ENCODE results near the gene KSR1. TPM values are rescaled to one million over a fixed set of nuclear protein-coding genes. Genes with fewer than 3 reads are reported as not detected.
"Not testable (repeated sequence)": the region's sequence is repeated elsewhere in the genome, so short reads cannot be mapped to it uniquely, and the experiment has no call there.

KSR1 gene
- polyA plus RNA-seq, 3 donors: 23.5 to 203 (median 28.7) TPM

- no peak overlapping the region for H3K27ac ChIP-seq (ENCODE audit: low read depth, low read length)
- WGBS, 3 donors: 79 to 93% (median 90%) methylated on average over 3 of the region's 3 CpGs
These were observed 204.2 kb downstream of the KSR1 start for GRCh38 chr17:27660436-27660835.

- H3K27ac ChIP-seq (ENCODE audit: low read depth, low read length): no peak overlapping the region
- WGBS, 3 donors: 82 to 95% (median 91%) methylated on average over 8 of the region's 8 CpGs
These were observed 207.8 kb downstream of the KSR1 start for GRCh38 chr17:27663936-27664605.

- 72 to 85% (median 72%) methylated on average over 2 of the region's 2 CpGs for WGBS, 3 donors
- H3K27ac ChIP-seq (ENCODE audit: low read depth, low read length): no peak overlapping the region
These were observed 208.3 kb downstream of the KSR1 start for GRCh38 chr17:27664606-27664965.

- whole genome bisulfite sequencing, 3 donors: 85 to 87% (median 87%) methylated on average over 4 of the region's 4 CpGs
- no peak overlapping the region for H3K27ac ChIP-seq (ENCODE audit: low read depth, low read length)
These were observed 209.3 kb downstream of the KSR1 start for GRCh38 chr17:27665549-27665948.

GRCh38 chr17:27666270-27666669 lies 210.0 kb downstream of the KSR1 start:
- 69 to 90% (median 77%) methylated on average over 6 of the region's 6 CpGs for WGBS, 3 donors
- not testable (repeated sequence) for H3K27ac ChIP-seq (ENCODE audit: low read depth, low read length)

- WGBS, 3 donors: 80 to 90% (median 88%) methylated on average over 11 of the region's 11 CpGs
These were observed 210.7 kb downstream of the KSR1 start for GRCh38 chr17:27666831-27667560.

GRCh38 chr17:27667656-27668487 lies 211.6 kb downstream of the KSR1 start:
- H3K27ac ChIP-seq (ENCODE audit: low read depth, low read length): no peak overlapping the region
- WGBS, 3 donors: 82 to 90% (median 86%) methylated on average over 12 of the region's 12 CpGs

More at GRCh38 chr17:27666831-27667560, 210.7 kb downstream of the KSR1 start:
- no peak overlapping the region for H3K27ac ChIP-seq (ENCODE audit: low read depth, low read length)

GRCh38 chr17:27668488-27668823 lies 212.2 kb downstream of the KSR1 start:
- 76 to 84% (median 79%) methylated on average over 2 of the region's 2 CpGs for WGBS, 3 donors
- H3K27ac ChIP-seq (ENCODE audit: low read depth, low read length): no peak overlapping the region

- H3K27ac ChIP-seq (ENCODE audit: low read depth, low read length): no peak overlapping the region
- 82 to 91% (median 87%) methylated on average over 5 to 7 of the region's 7 CpGs for WGBS, 3 donors
These were observed 212.9 kb downstream of the KSR1 start for GRCh38 chr17:27669136-27669535.

GRCh38 chr17:27669850-27670249 lies 213.6 kb downstream of the KSR1 start:
- 50 to 81% (median 72%) methylated on average over 5 of the region's 5 CpGs for WGBS, 3 donors
- no peak overlapping the region for H3K27ac ChIP-seq (ENCODE audit: low read depth, low read length)

GRCh38 chr17:27670791-27671590 lies 214.7 kb downstream of the KSR1 start:
- H3K27ac ChIP-seq (ENCODE audit: low read depth, low read length): no peak overlapping the region
- WGBS, 3 donors: 72 to 86% (median 84%) methylated on average over 12 of the region's 12 CpGs

GRCh38 chr17:27671591-27671910 lies 215.3 kb downstream of the KSR1 start:
- WGBS, 3 donors: 83 to 94% (median 86%) methylated on average over 2 of the region's 2 CpGs
- H3K27ac ChIP-seq (ENCODE audit: low read depth, low read length): no peak overlapping the region

GRCh38 chr17:27671977-27672480 lies 215.8 kb downstream of the KSR1 start:
- WGBS, 3 donors: 62 to 81% (median 72%) methylated on average over 6 of the region's 6 CpGs
- H3K27ac ChIP-seq (ENCODE audit: low read depth, low read length): not testable (repeated sequence)

- 85 to 89% (median 88%) methylated on average over 6 of the region's 6 CpGs for WGBS, 3 donors
- no peak overlapping the region for H3K27ac ChIP-seq (ENCODE audit: low read depth, low read length)
These were observed 218.1 kb downstream of the KSR1 start for GRCh38 chr17:27674335-27674734.

Other genes with a start within 250 kb of the KSR1 start
- 100 to 1,000 TPM in 1 of 3 donors, 10 to 100 TPM in 2; 28.1 to 116 (median 60.2) TPM for gene WSB1, start 162.3 kb upstream of the KSR1 start, polyA plus RNA-seq
- 10 to 100 TPM; 30.6 to 83.5 (median 64.2) TPM for gene LGALS9, start 174.7 kb downstream of the KSR1 start, polyA plus RNA-seq

All from adipose tissue (tissue), 3 donors.